ENCODE measurements around the gene EPAS1.

- TF ChIP-seq BRF1 (IDR thresholded peaks at IDR 0.05; ENCODE audit: borderline replicate concordance, extremely low read depth, insufficient read length) = no peak
- TF ChIP-seq POLR2A (conservative IDR thresholded peaks at IDR 0.05) = no peak
- no peak for TF ChIP-seq PHF8 (IDR thresholded peaks at IDR 0.05; ENCODE audit: borderline replicate concordance, low read length)
- no peak for TF ChIP-seq SP1 (CRISPR knock-in tag; IDR thresholded peaks at IDR 0.05)
- TF ChIP-seq SIX5 (IDR thresholded peaks at IDR 0.05; ENCODE audit: borderline replicate concordance in 1 of 2, insufficient read depth in 1 of 2, low read depth in 1 of 2, low read length in 2 of 2) = no peak
- no peak for TF ChIP-seq CTCF (IDR thresholded peaks at IDR 0.05 in 2 of 3, conservative IDR thresholded peaks at IDR 0.05 in 1 of 3; ENCODE audit: insufficient read depth in 2 of 3, low read depth in 1 of 3, low read length in 3 of 3)
- no peak for TF ChIP-seq FOSL1 (tag; conservative IDR thresholded peaks at IDR 0.05)
- TF ChIP-seq THRA (IDR thresholded peaks at IDR 0.05) = no peak
Observed at GRCh38 chr2:46347648-46348280, 50.6 kb downstream of the EPAS1 start.
